BLaER1 (cell line): ENCODE data around the gene LRRC56.

Source experiments
- H3K27ac ChIP-seq: shearing (Covaris generic); formaldehyde crosslinking; 2 replicates; pipeline ENCODE4 v1.8.1; 2022
- H3K27me3 ChIP-seq: shearing (Covaris generic); formaldehyde crosslinking; 2 replicates; pipeline ENCODE4 v1.8.1; 2022
- H3K36me3 ChIP-seq: shearing (Covaris generic); formaldehyde crosslinking; 2 replicates; pipeline ENCODE4 v1.8.1; 2022
- H3K4me1 ChIP-seq: shearing (Covaris generic); formaldehyde crosslinking; 2 replicates; pipeline ENCODE4 v1.8.1; 2022
- H3K4me2 ChIP-seq: shearing (Covaris generic); formaldehyde crosslinking; 2 replicates; pipeline ENCODE4 v1.8.1; 2022
- H3K4me3 ChIP-seq: shearing (Covaris generic); formaldehyde crosslinking; 2 replicates; pipeline ENCODE4 v1.8.1; 2022
- H3K9ac ChIP-seq: shearing (Covaris generic); formaldehyde crosslinking; 2 replicates; pipeline ENCODE4 v1.8.1; 2022
- H3K9me3 ChIP-seq: shearing (Covaris generic); formaldehyde crosslinking; 2 replicates; pipeline ENCODE4 v1.8.1; 2022
- H4K20me1 ChIP-seq: shearing (Covaris generic); formaldehyde crosslinking; 2 replicates; pipeline ENCODE4 v1.8.1; 2022
- Cebpa-rat ChIP-seq: shearing (Covaris generic); IDR thresholded peaks from 2 replicates; pipeline ENCODE4 v1.8.1; 2022

Gene LRRC56

DNA sequence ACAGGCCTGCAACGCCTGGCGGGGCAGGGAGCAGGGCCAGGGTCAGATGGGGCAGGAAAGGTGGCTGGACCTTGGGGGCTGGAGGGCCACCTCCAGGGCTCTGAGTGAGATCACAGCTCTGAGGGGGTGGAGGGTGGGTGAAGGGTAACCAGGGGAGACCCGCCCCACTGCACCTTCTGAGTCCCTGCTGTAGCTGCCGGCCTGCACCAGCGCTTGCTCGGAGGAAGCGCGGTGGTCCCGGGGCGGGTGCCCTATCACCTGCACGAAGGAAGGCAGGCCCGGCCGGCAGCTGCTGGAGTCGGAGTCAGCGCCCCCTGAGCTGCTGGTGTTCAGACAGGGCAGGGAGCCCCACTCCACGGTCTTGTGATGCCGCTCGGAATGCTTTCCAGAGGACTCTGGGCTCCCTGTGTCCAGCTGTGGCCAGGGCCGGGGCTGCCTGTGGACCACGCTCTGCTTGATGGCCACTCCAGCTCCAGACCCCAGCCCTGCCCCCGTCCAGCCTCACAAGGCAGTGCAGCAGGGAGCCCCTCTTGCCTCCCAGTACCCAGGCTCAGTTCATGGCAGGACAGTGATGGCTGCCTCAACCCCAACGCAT, 19.4 kb downstream of the LRRC56 start:
- Histone ChIP-seq H3K4me2 (peak overlapping the region; percentile 98), H3K27ac (no peak overlapping the region), H3K4me1 (peaks cover 58% of the 10 kb centered on the region), H3K36me3 (no peaks in the 10 kb centered on the region), H3K9me3 (no peaks in the 10 kb centered on the region), H4K20me1 (peaks cover 27% of the 10 kb centered on the region), H3K4me3 (peak overlapping the region; percentile 65), H3K9ac (no peak overlapping the region), H3K27me3 (peaks cover 44% of the 10 kb centered on the region)
- no peak for TF ChIP-seq Cebpa-rat

DNA sequence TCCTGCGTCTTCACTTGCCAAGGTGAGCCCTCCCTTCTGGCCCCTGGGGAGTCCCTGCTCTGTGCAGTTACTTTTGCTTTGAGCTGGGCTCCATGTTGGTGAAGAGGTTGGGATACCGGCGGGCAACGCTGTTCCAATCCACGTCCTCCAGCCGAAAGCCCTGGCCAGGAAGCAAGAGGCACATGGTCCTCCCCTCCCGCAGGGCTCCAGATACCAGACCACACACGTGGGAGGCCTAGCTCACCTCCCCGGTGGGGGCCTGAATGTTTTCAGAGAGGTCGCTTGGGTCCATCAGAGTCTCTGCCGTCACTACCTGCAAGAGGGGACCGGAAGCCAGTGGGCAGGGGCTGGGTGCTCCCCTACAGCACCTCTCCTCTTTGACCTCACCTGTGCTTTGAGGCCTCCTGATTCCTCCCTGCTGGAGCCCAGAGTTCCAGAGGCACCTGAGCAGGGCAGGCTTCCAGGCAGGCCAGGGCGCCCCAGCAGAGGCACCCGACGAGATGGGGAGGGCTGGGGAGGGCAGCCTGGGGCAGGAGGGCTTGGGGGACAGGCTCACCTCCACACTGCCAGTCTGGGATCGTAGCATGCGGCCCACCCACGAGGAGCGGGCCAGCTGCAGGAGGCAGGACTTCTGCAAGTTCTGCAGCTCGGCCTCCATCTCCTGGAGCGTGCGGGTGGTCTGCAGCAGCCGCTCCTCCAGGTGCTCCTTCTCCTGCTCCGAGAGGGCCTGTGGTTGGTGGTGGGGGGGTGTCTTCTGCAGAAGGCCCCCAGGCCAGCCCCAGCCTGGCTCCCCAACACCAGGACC, 20.2 kb downstream of the LRRC56 start:
- Histone ChIP-seq H3K4me1 (peaks cover 65% of the 10 kb centered on the region), H3K4me3 (0 out of 2 replicates have a peak overlapping the region, but pooled peaks have one; percentile 65), H4K20me1 (peaks cover 35% of the 10 kb centered on the region), H3K9ac (no peak overlapping the region), H3K4me2 (no peak overlapping the region), H3K27ac (no peak overlapping the region), H3K27me3 (peaks cover 44% of the 10 kb centered on the region), H3K36me3 (peaks cover 6% of the 10 kb centered on the region; the same call in 1 of the 2 replicates), H3K9me3 (no peaks in the 10 kb centered on the region)
- no peak for TF ChIP-seq Cebpa-rat

DNA sequence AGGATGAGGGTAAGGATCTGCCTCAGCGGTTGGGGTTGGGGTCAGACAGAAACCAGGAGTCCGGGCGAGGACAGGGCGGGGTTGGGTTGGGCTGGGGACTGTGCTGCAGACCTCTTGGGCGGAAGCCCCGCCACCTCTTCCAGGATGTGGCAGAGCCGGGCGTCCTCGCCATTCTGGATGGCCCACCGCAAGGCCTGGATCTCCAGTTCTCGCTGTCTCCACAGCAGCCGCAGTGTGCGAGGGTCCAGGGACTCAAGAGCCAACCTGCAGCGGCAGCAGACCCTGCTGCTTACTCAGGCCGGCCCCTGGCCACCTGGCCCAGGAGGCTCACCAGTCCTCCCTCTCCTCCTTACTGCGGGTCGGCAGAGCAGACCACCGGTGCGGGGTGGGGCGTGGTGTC, 21.2 kb downstream of the LRRC56 start:
- peaks cover 45% of the 10 kb centered on the region for H4K20me1 ChIP-seq
- H3K36me3 ChIP-seq: peaks cover 15% of the 10 kb centered on the region; the same call in 1 of the 2 replicates
- no peak overlapping the region for H3K4me3 ChIP-seq
- no peak overlapping the region for H3K4me2 ChIP-seq
- no peak for TF ChIP-seq Cebpa-rat
- no peak overlapping the region for H3K27ac ChIP-seq
- H3K27me3 ChIP-seq: peaks cover 44% of the 10 kb centered on the region
- no peak overlapping the region for H3K9ac ChIP-seq
- no peaks in the 10 kb centered on the region for H3K9me3 ChIP-seq
- H3K4me1 ChIP-seq: peaks cover 64% of the 10 kb centered on the region

DNA sequence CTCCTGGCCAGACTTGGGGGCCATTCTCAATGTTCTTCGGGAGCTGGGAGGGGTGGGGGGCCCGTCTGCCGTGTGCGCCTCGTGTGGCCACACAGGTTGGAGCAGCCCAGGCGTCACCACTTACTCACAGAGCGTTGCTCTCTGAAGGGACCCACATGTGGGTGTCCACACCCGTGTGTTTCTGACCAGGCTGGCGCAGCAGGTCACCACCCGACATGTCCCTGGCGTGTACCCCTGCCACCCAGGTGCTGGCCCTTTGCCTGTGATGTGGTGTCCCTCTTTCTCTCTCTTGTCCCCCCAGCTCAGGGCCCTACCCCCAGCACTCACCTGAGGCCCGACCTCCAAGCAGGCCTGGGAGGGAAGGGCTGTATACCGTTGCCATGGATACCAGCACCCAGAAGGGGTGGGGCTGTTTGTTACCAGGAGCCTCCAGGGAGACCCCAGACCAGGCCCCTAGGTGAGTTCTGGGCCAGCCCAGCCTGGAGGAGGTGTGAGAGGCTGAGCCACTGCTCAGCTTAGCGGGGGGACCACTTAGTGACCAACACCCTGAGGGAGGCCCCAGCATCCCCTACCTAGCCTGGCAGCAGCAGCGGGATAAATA, 21.8 kb downstream of the LRRC56 start:
- no peak overlapping the region for H3K4me3 ChIP-seq
- peaks cover 64% of the 10 kb centered on the region for H3K4me1 ChIP-seq
- H3K4me2 ChIP-seq: 0 out of 2 replicates have a peak overlapping the region, but pooled peaks have one; percentile 99
- H3K27ac ChIP-seq: no peak overlapping the region
- H3K27me3 ChIP-seq: peaks cover 44% of the 10 kb centered on the region
- no peaks in the 10 kb centered on the region for H3K9me3 ChIP-seq
- peaks cover 51% of the 10 kb centered on the region for H4K20me1 ChIP-seq
- H3K36me3 ChIP-seq: peaks cover 22% of the 10 kb centered on the region
- H3K9ac ChIP-seq: no peak overlapping the region
- TF ChIP-seq Cebpa-rat: no peak

DNA sequence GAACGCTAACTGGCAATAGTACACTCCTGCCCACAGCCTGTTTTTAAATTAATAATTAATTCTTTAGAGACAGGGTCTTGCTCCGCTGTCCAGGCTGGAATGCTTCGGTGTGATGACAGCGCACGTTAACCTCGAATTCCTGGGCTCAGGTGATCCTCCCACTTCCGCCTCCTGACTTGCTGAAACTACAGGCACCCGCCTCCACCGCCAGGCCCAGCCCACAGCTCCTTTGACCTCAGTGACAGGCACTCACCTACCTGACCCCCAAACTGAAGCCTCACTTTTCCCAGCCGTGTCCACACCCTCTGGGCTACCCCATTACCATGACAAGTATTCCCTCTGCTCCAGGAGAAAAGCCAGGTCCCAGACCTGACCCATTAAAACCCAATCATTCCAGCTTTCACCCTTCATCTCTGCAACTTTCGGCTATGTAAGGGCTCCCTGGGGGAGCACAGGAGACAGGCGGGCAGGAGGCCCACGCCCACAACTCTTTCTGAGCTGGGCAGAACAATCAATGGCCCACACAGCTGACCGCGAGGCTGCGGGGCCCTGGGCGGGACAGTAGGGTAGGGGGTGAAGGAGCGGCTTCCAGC, 22.5 kb downstream of the LRRC56 start:
- no peak for TF ChIP-seq Cebpa-rat
- peak overlapping the region; percentile 99 for H3K4me2 ChIP-seq
- peak overlapping the region; percentile 75 for H3K27ac ChIP-seq
- peaks cover 58% of the 10 kb centered on the region for H3K4me1 ChIP-seq
- H4K20me1 ChIP-seq: peaks cover 56% of the 10 kb centered on the region
- H3K4me3 ChIP-seq: peak overlapping the region; percentile 97
- peaks cover 28% of the 10 kb centered on the region for H3K36me3 ChIP-seq
- no peaks in the 10 kb centered on the region for H3K9me3 ChIP-seq
- H3K9ac ChIP-seq: peak overlapping the region; percentile 77
- H3K27me3 ChIP-seq: peaks cover 44% of the 10 kb centered on the region

DNA sequence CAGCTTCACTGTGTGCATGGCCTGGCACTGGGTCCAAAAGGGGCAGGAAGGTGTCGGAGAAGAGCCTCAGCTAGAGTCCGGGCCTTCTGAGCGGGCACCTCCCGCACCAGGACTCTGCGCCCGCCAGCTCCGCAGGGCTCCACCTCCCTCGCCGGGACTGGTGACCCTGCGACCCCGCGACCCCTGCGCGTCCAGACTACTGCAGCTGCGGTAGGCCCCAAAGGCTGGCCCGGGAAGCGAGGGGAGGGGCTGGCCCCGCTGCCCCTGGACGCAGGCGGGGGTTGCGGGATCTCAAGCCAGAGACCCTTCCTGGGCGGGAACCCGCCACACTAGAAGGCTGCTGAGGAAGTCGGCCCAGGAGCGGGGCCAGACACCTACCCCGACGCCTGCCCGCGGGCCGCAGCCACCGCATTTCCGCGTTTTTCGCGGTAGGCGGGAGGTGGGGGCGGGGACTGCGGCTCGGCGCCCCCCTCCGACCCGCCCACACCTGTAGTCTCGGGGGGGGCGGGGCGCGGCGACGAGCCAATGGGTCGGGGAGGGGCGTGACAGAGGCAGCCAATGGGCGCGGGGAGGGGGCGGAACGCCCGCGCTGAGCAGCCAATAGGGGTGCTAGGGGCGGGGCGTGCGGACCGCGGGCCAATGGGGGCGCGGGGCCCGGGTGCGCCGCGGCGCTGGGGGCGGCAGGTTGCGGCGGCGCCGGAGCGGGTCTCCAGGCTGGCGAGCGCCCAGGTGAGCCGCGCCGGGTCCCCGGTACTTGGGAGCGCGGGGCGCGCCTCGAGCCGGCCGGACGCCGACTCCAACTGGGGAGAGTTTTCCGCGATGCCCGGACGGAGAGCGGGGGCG, 23.2 kb downstream of the LRRC56 start, which contains the start of the genes LMNTD2 and RASSF7:
Gene LMNTD2, minus strand, starts transcription at position 434 of the 843 bp plus-strand sequence. Its CDS starts 22 bp downstream, at position 412.
Gene RASSF7, plus strand, starts transcription at position 666 of the 843 bp plus-strand sequence. CDS start 799 bp downstream, outside the sequence.
- Histone ChIP-seq H3K27me3 (peaks cover 40% of the 10 kb centered on the region), H3K4me2 (peak within 1 kb of the TSS; percentile 99), H3K9me3 (no peaks in the 10 kb centered on the region), H3K4me3 (peak within 1 kb of the TSS; percentile 97), H3K27ac (peak within 1 kb of the TSS; percentile 75), H4K20me1 (peaks cover 59% of the 10 kb centered on the region), H3K36me3 (peaks cover 31% of the 10 kb centered on the region), H3K4me1 (peaks cover 61% of the 10 kb centered on the region), H3K9ac (peak within 1 kb of the TSS; percentile 78)
- TF ChIP-seq Cebpa-rat: no peak

DNA sequence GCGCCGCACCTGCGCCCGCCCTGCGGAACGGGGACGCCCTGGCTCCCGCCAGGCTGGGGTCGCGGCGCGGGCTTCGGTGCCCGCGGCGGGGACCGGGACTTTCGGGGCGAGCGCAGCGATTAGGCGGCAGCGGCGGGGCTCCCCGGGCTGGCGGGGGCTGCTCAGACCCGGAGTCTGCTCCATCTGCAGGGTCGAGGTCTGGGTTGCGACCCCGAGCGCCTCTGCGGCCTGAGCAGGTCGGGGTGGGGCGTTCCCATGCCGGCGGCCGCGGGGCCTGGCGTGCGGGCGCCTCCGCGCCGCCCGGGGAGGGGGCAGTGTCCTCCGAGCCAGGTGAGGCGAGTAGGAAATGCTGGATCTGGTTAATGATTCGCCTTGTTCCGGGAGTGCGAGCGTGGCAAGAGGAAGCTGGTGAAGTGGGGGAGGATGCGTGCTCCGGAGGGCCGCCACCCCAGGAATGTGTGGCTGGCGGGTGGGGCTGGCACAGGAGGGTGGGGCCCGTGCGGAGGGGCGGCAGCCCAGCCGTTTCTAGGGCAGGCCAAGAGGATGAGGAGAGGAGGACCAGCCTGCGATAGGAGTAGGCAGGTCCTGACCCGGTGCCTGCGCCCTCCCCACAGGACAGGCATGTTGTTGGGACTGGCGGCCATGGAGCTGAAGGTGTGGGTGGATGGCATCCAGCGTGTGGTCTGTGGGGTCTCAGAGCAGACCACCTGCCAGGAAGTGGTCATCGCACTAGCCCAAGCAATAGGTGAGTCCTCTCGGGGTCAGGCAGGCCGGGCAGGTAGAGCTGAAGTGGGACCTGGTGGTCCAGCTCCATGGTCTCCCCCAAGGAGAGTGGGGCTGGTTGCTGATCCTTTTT, 24.0 kb downstream of the LRRC56 start:
- H3K4me1 ChIP-seq: peaks cover 61% of the 10 kb centered on the region
- H4K20me1 ChIP-seq: peaks cover 65% of the 10 kb centered on the region
- H3K4me2 ChIP-seq: peak overlapping the region; percentile 98
- H3K9ac ChIP-seq: peak overlapping the region; percentile 78
- peak overlapping the region; percentile 59 for H3K27ac ChIP-seq
- peak overlapping the region; percentile 97 for H3K4me3 ChIP-seq
- no peaks in the 10 kb centered on the region for H3K9me3 ChIP-seq
- H3K27me3 ChIP-seq: peaks cover 32% of the 10 kb centered on the region
- peaks cover 36% of the 10 kb centered on the region for H3K36me3 ChIP-seq
- no peak for TF ChIP-seq Cebpa-rat

DNA sequence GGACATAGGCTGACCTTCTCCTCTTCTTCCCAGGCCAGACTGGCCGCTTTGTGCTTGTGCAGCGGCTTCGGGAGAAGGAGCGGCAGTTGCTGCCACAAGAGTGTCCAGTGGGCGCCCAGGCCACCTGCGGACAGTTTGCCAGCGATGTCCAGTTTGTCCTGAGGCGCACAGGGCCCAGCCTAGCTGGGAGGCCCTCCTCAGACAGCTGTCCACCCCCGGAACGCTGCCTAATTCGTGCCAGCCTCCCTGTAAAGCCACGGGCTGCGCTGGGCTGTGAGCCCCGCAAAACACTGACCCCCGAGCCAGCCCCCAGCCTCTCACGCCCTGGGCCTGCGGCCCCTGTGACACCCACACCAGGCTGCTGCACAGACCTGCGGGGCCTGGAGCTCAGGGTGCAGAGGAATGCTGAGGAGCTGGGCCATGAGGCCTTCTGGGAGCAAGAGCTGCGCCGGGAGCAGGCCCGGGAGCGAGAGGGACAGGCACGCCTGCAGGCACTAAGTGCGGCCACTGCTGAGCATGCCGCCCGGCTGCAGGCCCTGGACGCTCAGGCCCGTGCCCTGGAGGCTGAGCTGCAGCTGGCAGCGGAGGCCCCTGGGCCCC, 24.8 kb downstream of the LRRC56 start:
- H3K4me1 ChIP-seq: peaks cover 62% of the 10 kb centered on the region
- peaks cover 36% of the 10 kb centered on the region for H3K36me3 ChIP-seq
- 0 out of 2 replicates have a peak overlapping the region, but pooled peaks have one; percentile 97 for H3K4me3 ChIP-seq
- H3K9ac ChIP-seq: peak overlapping the region; percentile 78; the same call in 1 of the 2 replicates
- no peaks in the 10 kb centered on the region for H3K9me3 ChIP-seq
- peaks cover 24% of the 10 kb centered on the region for H3K27me3 ChIP-seq
- no peak overlapping the region for H3K27ac ChIP-seq
- H4K20me1 ChIP-seq: peaks cover 66% of the 10 kb centered on the region
- TF ChIP-seq Cebpa-rat: no peak
- H3K4me2 ChIP-seq: peak overlapping the region; percentile 98
